GM12892 (cell line): ENCODE measurements around the gene HK2.
"Not testable (repeated sequence)": the region's sequence is repeated elsewhere in the genome, so short reads cannot be mapped to it uniquely, and the experiment has no call there.

ENCODE experiments used
- DNase-seq: peaks from one replicate; pipeline ENCODE4 v3.0.0; 2011; ENCODE audit not compliant: insufficient read length
- FAIRE-seq: peaks from 2 replicates; lab custom pipeline; 2011; peaks lifted over from hg19 to GRCh38; lab: Jason Lieb, UNC
- POLR2A ChIP-seq: IDR thresholded peaks from 2 replicates; pipeline ENCODE4 v1.6.1; 2011; ENCODE audit warnings: low read depth, low read length, control low read depth
- POLR2AphosphoS5 ChIP-seq: IDR thresholded peaks from 2 replicates; pipeline ENCODE4 v1.6.1; 2011; ENCODE audit warnings: low read depth, low read length, control low read depth
- TAF1 ChIP-seq: IDR thresholded peaks from 2 replicates; pipeline ENCODE4 v1.6.1; 2011; ENCODE audit warnings: low read depth, mild to moderate bottlenecking, control low read depth, low read length, borderline replicate concordance

Gene HK2

GRCh38 chr2:74821177-74822126 is 12.5 kb upstream of the HK2 start:
- DNase-seq (no peak), FAIRE-seq (no peak)
- TF ChIP-seq TAF1 (no peak), POLR2A (no peak), POLR2AphosphoS5 (no peak)

DNA sequence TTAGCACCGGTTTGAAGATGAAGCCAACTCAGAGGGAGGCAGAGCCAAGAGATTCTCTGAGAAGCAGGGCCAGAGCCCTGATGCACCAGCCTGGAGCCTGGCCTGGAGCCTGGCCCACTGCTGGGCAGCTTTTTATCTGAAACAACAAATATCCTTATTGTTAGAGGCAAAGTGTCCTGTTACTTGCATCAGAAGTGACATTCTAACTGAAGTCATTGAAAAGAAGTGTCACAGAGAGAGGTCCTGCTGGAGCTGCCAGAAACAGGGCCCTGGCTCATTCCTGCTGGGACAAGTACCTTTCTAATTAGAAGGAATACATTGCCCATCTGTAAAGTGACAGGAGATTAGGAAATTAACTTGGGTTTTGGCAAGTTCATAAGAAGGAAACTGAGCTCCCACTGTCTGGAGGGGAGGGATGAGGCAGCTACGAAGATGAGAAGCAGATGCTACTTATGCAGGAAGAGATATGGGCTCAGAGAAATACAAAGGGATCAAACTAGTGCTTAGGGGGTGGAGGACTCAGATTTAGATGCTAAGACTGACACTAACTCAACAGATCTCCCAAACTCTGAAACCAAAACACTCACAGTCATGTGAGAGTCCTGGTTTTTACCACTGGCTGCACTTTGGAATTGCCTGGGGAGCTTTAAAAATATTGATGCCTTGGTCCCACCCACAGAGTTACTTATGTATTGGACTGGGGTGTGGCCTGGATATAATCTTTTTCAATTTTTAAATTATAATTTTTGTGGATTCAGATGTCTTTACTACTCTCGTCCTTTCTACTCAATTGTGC is 11.0 kb upstream of the HK2 start:
- no peak for FAIRE-seq
- TF ChIP-seq TAF1 (no peak), POLR2A (no peak), POLR2AphosphoS5 (no peak)
- no peak for DNase-seq

GRCh38 chr2:74824679-74825078 is 9.2 kb upstream of the HK2 start:
- peak; percentile 69 for FAIRE-seq
- DNase-seq = no peak
- no peak for TF ChIP-seq TAF1
- no peak for TF ChIP-seq POLR2A
- no peak for TF ChIP-seq POLR2AphosphoS5

- no peak for DNase-seq
- no peak for FAIRE-seq
- TF ChIP-seq TAF1 (no peak), POLR2AphosphoS5 (no peak), POLR2A (no peak)
Observed at GRCh38 chr2:74828543-74828942, 5.4 kb upstream of the HK2 start.

- FAIRE-seq = no peak
- DNase-seq = no peak
- TF ChIP-seq POLR2A (no peak), TAF1 (no peak), POLR2AphosphoS5 (no peak)
Observed at GRCh38 chr2:74831693-74832530, 2.0 kb upstream of the HK2 start.

DNA sequence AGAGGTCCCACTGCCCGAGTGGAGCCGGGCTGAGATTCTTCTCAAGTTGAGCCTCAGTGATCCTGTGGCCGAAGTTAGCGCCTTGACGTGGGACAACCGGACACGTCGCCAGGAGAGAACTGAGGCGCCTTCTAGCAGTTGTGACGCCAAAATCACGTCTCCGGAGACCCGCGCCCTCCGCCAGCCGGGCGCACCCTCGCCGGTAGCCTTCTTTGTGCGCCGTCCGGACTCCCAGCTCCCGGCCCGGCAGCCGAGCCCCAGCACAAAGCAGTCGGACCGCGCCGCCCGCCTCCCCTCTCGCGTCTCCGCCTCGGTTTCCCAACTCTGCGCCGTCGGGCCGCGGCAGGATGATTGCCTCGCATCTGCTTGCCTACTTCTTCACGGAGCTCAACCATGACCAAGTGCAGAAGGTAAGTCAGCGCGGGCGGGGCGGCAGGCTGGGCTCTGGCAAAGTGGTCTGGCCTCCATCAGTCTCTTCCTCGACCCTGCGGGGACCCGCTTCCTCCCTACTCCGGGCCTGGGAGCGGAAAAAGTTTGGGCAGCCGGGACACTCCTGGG is 386 bp downstream of the HK2 start:
- FAIRE-seq, DNase-seq: not testable (repeated sequence)

DNA sequence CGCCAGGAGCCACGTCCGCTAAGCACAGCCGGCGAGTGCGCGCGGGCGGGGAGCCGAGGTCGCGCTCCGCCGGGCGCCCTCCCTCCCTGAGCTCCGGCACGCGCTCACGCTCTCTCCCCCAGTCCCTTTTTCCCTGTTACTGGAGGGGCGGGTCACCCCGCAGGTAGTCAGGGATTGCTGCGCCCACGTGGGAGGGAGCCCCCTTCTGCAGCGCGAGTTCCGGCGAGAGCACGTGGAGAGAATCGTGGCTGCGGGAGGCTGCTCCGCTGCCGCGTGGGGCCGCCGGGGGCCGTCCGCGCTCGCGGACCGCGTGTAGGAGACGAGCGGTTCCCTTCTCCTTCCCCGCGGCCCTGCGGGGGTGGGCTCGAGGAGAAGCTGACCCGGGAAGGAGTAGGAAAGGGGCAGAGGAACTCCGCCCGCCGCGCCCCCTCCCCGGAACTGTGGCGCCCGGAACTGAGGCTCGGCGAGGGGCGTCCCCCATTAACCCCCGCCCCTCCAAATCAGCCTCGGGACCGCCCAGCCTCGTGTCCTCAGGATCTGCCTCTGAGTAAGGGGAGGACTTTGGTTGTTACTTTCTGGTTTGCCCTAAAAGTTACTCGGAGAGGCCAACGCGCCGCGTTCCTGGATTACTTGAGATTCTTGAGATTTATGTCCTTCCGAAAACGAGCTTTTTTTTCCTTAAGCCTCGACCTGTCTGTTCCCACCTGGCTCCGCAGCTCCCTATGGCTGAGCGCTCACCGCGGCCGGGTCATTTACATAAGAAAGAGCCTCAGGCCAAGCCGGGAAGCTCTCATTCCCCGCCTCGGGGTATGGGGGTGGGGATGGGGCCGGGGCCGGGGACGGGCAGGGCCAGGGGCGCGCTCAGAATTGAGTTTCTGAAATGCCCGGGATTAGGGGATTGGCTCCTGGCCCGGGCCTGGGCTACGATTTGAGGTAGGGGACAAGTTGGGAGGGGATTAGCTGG is 1.1 kb downstream of the HK2 start:
- peak; percentile 75 for DNase-seq
- FAIRE-seq = no peak
- TF ChIP-seq TAF1 (no peak), POLR2AphosphoS5 (no peak; the same call in 1 of the 2 replicates), POLR2A (no peak; the same call in 1 of the 2 replicates)

DNA sequence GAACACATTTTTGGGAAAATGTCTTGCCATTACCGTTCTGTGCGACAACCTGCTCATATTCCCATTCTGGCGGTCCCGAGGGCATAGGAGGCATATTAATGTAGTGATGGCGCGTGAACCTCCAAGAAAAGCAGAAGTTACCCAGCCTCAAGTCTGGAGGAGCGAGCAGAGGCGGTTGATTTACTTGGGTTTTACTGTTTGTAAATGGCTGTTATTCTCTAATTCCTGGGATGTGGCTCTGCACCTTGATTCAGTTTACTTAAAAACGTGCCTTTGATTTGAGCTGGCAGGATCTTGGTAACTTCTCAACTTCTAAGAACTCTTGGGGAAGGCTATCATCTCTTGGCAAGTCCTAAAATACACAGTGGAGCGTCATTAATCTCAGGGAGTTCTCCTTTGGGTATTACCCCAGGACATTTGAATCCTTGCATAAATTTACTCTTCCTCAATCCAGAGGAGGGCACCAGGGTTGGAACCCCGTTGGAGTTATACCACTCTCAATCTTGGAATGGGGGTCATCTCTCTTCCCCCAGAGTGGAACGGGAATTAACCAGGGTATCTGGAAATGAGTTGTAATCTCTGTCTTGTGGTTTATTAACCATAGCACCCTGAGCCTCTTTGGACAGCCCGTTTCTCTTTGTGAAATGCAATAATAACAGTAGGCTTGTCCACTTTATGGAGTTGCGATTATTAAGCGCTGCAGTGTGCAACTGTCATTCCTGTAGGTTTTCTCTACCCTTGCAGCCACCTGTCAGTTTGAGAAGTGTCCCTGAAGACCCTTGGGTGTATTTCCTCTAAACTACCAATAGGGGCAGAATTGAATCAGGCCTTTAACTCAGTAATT is 2.1 kb downstream of the HK2 start:
- TF ChIP-seq TAF1 = no peak
- TF ChIP-seq POLR2A = no peak
- TF ChIP-seq POLR2AphosphoS5 = no peak
- FAIRE-seq = peak; percentile 56
- DNase-seq = peak; percentile 53
